Fibroblast of lung (primary cell): ENCODE results near the gene ZNF618. TPM values are rescaled to one million over a fixed set of nuclear protein-coding genes. Genes with fewer than 3 reads are reported as not detected.

Experiments
- DNase-seq, 2 donors: peaks; one replicate each; pipeline versions ENCODE4 v3.0.0 to v3.0.0-alpha.2; 2010; ENCODE audit warnings: low read depth in 2 of 2
- H2AFZ ChIP-seq: 2 replicates; pipeline ENCODE4 v1.5.1; 2012; ENCODE audit warnings: low read length, control low read depth, inconsistent platforms
- H3K27ac ChIP-seq: 2 replicates; pipeline ENCODE4 v1.5.1; 2011; ENCODE audit warnings: low read length, control low read depth; ENCODE audit not compliant: insufficient read depth
- H3K27me3 ChIP-seq: 2 replicates; pipeline ENCODE4 v1.5.1; 2011; ENCODE audit warnings: mild to moderate bottlenecking, low read length; ENCODE audit not compliant: control insufficient read depth, insufficient read depth
- H3K36me3 ChIP-seq: 2 replicates; pipeline ENCODE4 v1.5.1; 2011; ENCODE audit warnings: low read length; ENCODE audit not compliant: control insufficient read depth, insufficient read depth
- H3K4me1 ChIP-seq: 2 replicates; pipeline ENCODE4 v1.5.1; 2011; ENCODE audit warnings: low read length; ENCODE audit not compliant: control insufficient read depth, insufficient read depth; ENCODE audit errors: extremely low read depth
- H3K4me2 ChIP-seq: 2 replicates; pipeline ENCODE4 v1.5.1; 2011; ENCODE audit warnings: low read length, control low read depth; ENCODE audit not compliant: insufficient read depth; ENCODE audit errors: extremely low read depth
- H3K4me3 ChIP-seq, 4 experiments: fragments of 200-600 bp in 1 of 4; sonication (generic) in 1 of 4; replicated peaks in 1 of 4; 2 replicates each; pipeline ENCODE4 v1.5.1; 2011 to 2016; ENCODE audit warnings: low read length in 4 of 4, low read depth in 3 of 4, mild to moderate bottlenecking in 3 of 4, control low read depth in 2 of 4, inconsistent platforms in 1 of 4, mixed read lengths in 1 of 4; ENCODE audit not compliant: insufficient read depth in 1 of 4; ENCODE audit errors: control extremely low read depth in 1 of 4
- H3K79me2 ChIP-seq: 2 replicates; pipeline ENCODE4 v1.5.1; 2012; ENCODE audit warnings: mild to moderate bottlenecking, low read length, inconsistent platforms; ENCODE audit not compliant: control insufficient read depth, insufficient read depth
- H3K9ac ChIP-seq: 2 replicates; pipeline ENCODE4 v1.5.1; 2011; ENCODE audit warnings: mild to moderate bottlenecking, low read length, control low read depth; ENCODE audit not compliant: insufficient read depth
- H3K9me3 ChIP-seq: 2 replicates; pipeline ENCODE4 v1.5.1; 2012; ENCODE audit warnings: low read depth, low read length; ENCODE audit not compliant: control insufficient read depth, insufficient read depth
- H4K20me1 ChIP-seq: 2 replicates; pipeline ENCODE4 v1.5.1; 2011; ENCODE audit warnings: low read length; ENCODE audit not compliant: control insufficient read depth, insufficient read depth; ENCODE audit errors: extremely low read depth
- CTCF ChIP-seq, 2 donors: IDR thresholded peaks in 1 of 2; conservative IDR thresholded peaks in 1 of 2; 1 replicate in 1 of 2; 2 replicates in 1 of 2; pipeline ENCODE4 v1.5.1; 2011 to 2012; ENCODE audit warnings: low read length in 2 of 2, control low read depth in 1 of 2, inconsistent platforms in 1 of 2, low read depth in 1 of 2, mild to moderate bottlenecking in 1 of 2
- EZH2 ChIP-seq: IDR thresholded peaks from 2 replicates; pipeline ENCODE4 v1.5.1; 2012; ENCODE audit warnings: low read length, control low read depth, mild to moderate bottlenecking; ENCODE audit errors: missing control alignments
- polyA minus RNA-seq: library from RNA; depleted of rRNA, polyadenylated mRNA; stranded (reverse); fragments of >200 nt; gene quantifications from 2 replicates; pipeline ENCODE4 v1.2.3, GENCODE V29; 2011; ENCODE audit warnings: low replicate concordance
- polyA plus RNA-seq, 2 donors: library from polyadenylated mRNA; depleted of rRNA in 1 of 2; stranded (reverse) in 1 of 2; unstranded in 1 of 2; fragments of >200 nt; gene quantifications; 2 replicates each; pipeline ENCODE4 v1.2.1, GENCODE V29; 2011 to 2012; ENCODE audit warnings: missing spikeins in 1 of 2
- total RNA-seq: library from RNA; depleted of rRNA; stranded (reverse); fragments of >200 nt; gene quantifications from 2 replicates; pipeline ENCODE4 v1.2.1, GENCODE V29; 2014

Gene ZNF618
- total RNA-seq (5.4 and 8.6 TPM in 2 replicates), polyA plus RNA-seq (6.6 and 6.7 TPM in 2 replicates), polyA minus RNA-seq (22.3 and 27.2 TPM in 2 replicates)
- polyA plus RNA-seq (2012) = 6.8 and 10.9 TPM in 2 replicates

GRCh38 chr9:113876151-113876992 lies at the start of gene ZNF618:
ZNF618 (plus strand) TSS chr9:113876309; CDS start chr9:113876381, 72 bp downstream.
- TF ChIP-seq CTCF (conservative IDR thresholded peaks at IDR 0.05 in 1 of 2, IDR thresholded peaks at IDR 0.05 in 1 of 2; ENCODE audit: low read depth in 1 of 2, low read length in 2 of 2) (peak; percentile 8 to 24), EZH2 (no peak)
- peak in 1 of 2 donors; percentile 56 for DNase-seq
- peaks cover 40% of the 10 kb centered on the region for H3K79me2 ChIP-seq

GRCh38 chr9:113828221-113828620 lies 47.9 kb upstream of the ZNF618 start:
- H4K20me1 ChIP-seq = no peaks in the 10 kb centered on the region
- H3K9me3 ChIP-seq = no peaks in the 10 kb centered on the region
- H2AFZ ChIP-seq = peak overlapping the region; percentile 92
- no peaks in the 10 kb centered on the region for H3K36me3 ChIP-seq
- H3K27ac ChIP-seq = peak overlapping the region; percentile 24
- peak; percentile 5 to 29 for DNase-seq
- H3K4me1 ChIP-seq = peaks cover 4% of the 10 kb centered on the region
- no peaks in the 10 kb centered on the region for H3K79me2 ChIP-seq
- H3K27me3 ChIP-seq = no peaks in the 10 kb centered on the region
- H3K9ac ChIP-seq = no peak overlapping the region
- H3K4me2 ChIP-seq = peak overlapping the region; percentile 65
- TF ChIP-seq EZH2 (no peak), CTCF (conservative IDR thresholded peaks at IDR 0.05 in 1 of 2, IDR thresholded peaks at IDR 0.05 in 1 of 2; ENCODE audit: low read depth in 1 of 2, low read length in 2 of 2) (no peak)
- H3K4me3 ChIP-seq = peak overlapping the region in 1 of 4 experiments; percentile 5

More at GRCh38 chr9:113876151-113876992, at the start of gene ZNF618:
- Histone ChIP-seq H3K4me3 (peak within 1 kb of the TSS; percentile 68 to 90 (median 76)), H3K4me2 (peak within 1 kb of the TSS; percentile 71), H3K4me1 (peaks cover 2% of the 10 kb centered on the region), H3K9me3 (no peaks in the 10 kb centered on the region), H2AFZ (peak within 1 kb of the TSS; percentile 20), H3K9ac (peak within 1 kb of the TSS; percentile 62), H3K27ac (peak within 1 kb of the TSS; percentile 51), H3K27me3 (peaks cover 7% of the 10 kb centered on the region), H4K20me1 (no peaks in the 10 kb centered on the region), H3K36me3 (no peaks in the 10 kb centered on the region)

- Histone ChIP-seq H4K20me1 (no peaks in the 10 kb centered on the region), H3K9me3 (no peaks in the 10 kb centered on the region), H3K27me3 (no peaks in the 10 kb centered on the region), H3K9ac (no peak overlapping the region), H3K4me2 (no peak overlapping the region), H3K4me1 (no peaks in the 10 kb centered on the region), H3K79me2 (no peaks in the 10 kb centered on the region), H3K27ac (no peak overlapping the region), H3K4me3 (no peak overlapping the region), H3K36me3 (no peaks in the 10 kb centered on the region), H2AFZ (no peak overlapping the region)
- TF ChIP-seq EZH2 = no peak
- no peak for TF ChIP-seq CTCF (conservative IDR thresholded peaks at IDR 0.05 in 1 of 2, IDR thresholded peaks at IDR 0.05 in 1 of 2; ENCODE audit: low read depth in 1 of 2, low read length in 2 of 2)
- DNase-seq = peak; percentile 6 to 11
These were observed 38.8 kb upstream of the ZNF618 start for GRCh38 chr9:113837334-113837733.
